GM12874 (cell line): ENCODE measurements around the gene C2orf78.
A peak's percentile ranks its signal among the peaks of the same experiment; 100 is the strongest.

Source experiments
- CTCF ChIP-seq: IDR thresholded peaks from 2 replicates; pipeline ENCODE4 v1.5.1; 2011; ENCODE audit warnings: low read depth, mild to moderate bottlenecking, control low read depth, low read length, moderate library complexity; ENCODE audit not compliant: insufficient read depth

The C2orf78 gene

GRCh38 chr2:73825408-73825807 is 41.4 kb downstream of the C2orf78 start:
- TF ChIP-seq CTCF = no peak

GRCh38 chr2:73827018-73827417 is 43.0 kb downstream of the C2orf78 start:
- TF ChIP-seq CTCF = peak; percentile 30; the same call in 1 of the 2 replicates

- TF ChIP-seq CTCF = no peak
These were observed 43.8 kb downstream of the C2orf78 start for GRCh38 chr2:73827660-73828388.

DNA sequence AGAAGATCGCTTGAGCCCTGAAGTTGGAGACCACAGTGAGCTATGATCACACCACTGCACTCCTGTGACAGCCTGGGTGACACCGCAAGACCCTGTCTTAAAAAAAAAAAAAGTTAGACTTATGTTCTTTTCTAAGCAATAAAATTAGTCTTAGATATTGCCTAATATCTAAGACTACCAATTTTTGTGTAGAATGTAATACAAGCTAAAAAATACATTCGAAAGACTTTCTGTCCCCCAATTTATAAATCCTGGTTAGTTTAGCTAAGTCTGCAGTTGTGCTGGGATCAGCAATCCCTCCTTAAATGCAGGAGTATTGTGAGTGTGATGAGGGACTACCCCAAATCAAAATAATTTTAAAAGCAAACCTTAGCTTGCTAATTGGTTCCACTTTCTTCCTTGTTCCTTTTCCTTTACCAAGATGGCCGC is 44.4 kb downstream of the C2orf78 start:
- no peak for TF ChIP-seq CTCF

- TF ChIP-seq CTCF = no peak
These were observed 45.0 kb downstream of the C2orf78 start, which contains the start of gene STAMBP for GRCh38 chr2:73828818-73829570. TSS of gene STAMBP (plus strand) at chr2:73828961. CDS start at chr2:73830857, 1,896 bp downstream.

GRCh38 chr2:73830871-73831401 is 47.0 kb downstream of the C2orf78 start:
- TF ChIP-seq CTCF = no peak

DNA sequence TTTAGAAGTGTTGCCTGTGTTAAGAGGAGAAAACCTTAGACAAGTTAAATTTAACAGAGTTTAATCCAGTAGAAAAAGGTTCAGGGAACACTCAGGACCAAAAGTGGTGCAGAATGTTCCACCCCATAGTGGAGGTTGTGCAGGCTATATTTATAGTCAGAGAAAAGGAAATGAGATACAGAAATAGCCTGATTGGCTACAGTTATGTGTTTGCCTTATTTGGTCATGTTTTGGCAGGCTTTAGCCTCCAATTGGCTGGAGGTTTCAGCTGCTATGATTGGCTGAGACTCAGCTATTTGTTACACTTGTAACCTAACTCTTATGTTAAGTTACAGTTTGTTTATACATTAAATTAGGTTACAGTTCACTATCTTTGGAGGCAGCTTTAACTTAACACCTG is 48.9 kb downstream of the C2orf78 start:
- no peak for TF ChIP-seq CTCF
